HEK293 (cell line): ENCODE measurements around the gene FNDC5.

Source experiments
- CTCF ChIA-PET: fragments of 350-600 bp; formaldehyde crosslinking; extraction: SDS; loops from one replicate; lab custom pipeline; 2021; ENCODE audit warnings: antibody characterized with exemption; lab: Yijun Ruan, JAX
- POLR2A ChIA-PET: fragments of 300-600 bp; formaldehyde crosslinking; extraction: SDS; loops from one replicate; lab custom pipeline; 2020; ENCODE audit warnings: antibody characterized with exemption, inconsistent platforms; lab: Yijun Ruan, JAX
- H3K27ac ChIP-seq: fragments of 200-500 bp; sonication (Bioruptor generic); 2 replicates; pipeline ENCODE4 v1.5.1; 2014; ENCODE audit warnings: low read depth, low read length, control low read depth, inconsistent platforms; ENCODE audit errors: extremely low read depth
- H3K36me3 ChIP-seq, 2 experiments: fragments of 200-500 bp in 1 of 2; sonication (Bioruptor generic) in 1 of 2; 1 replicate in 1 of 2; 2 replicates in 1 of 2; pipeline ENCODE4 v1.5.1; 2014 to 2017; ENCODE audit warnings: inconsistent platforms in 2 of 2, low read length in 2 of 2; ENCODE audit not compliant: control insufficient read depth in 2 of 2, insufficient read depth in 1 of 2
- H3K4me1 ChIP-seq: fragments of 200-500 bp; sonication (Bioruptor generic); 2 replicates; pipeline ENCODE4 v1.5.1; 2014; ENCODE audit warnings: mild to moderate bottlenecking, low read length, inconsistent platforms; ENCODE audit not compliant: control insufficient read depth, insufficient read depth
- H3K4me3 ChIP-seq: 2 replicates; pipeline ENCODE4 v1.5.1; 2011; ENCODE audit warnings: low read depth, mild to moderate bottlenecking, control low read depth, low read length, moderate library complexity
- H3K9me3 ChIP-seq: fragments of 200-500 bp; sonication (Bioruptor generic); 2 replicates; pipeline ENCODE4 v1.5.1; 2014; ENCODE audit warnings: low read depth, low read length, inconsistent platforms; ENCODE audit not compliant: control insufficient read depth, insufficient read depth
- BCL11A ChIP-seq: fragments of 450-650 bp; formaldehyde crosslinking; IDR thresholded peaks from 2 replicates; pipeline ENCODE4 v1.5.1; 2016; ENCODE audit warnings: low read depth, missing biosample characterization, missing genetic modification characterization
- BCL11B ChIP-seq: fragments of 450-650 bp; formaldehyde crosslinking; IDR thresholded peaks from 2 replicates; pipeline ENCODE4 v1.5.1; 2016; ENCODE audit warnings: low read depth, missing biosample characterization, missing genetic modification characterization
- EGR2 ChIP-seq: fragments of 450-650 bp; formaldehyde crosslinking; IDR thresholded peaks from 2 replicates; pipeline ENCODE4 v1.5.1; 2016; ENCODE audit warnings: low read depth, missing biosample characterization, missing genetic modification characterization
- GLIS2 ChIP-seq: fragments of 450-650 bp; formaldehyde crosslinking; IDR thresholded peaks from 2 replicates; pipeline ENCODE4 v1.5.1; 2016; ENCODE audit warnings: missing biosample characterization, missing genetic modification characterization
- KLF9 ChIP-seq: fragments of 450-650 bp; formaldehyde crosslinking; IDR thresholded peaks from 2 replicates; pipeline ENCODE4 v1.5.1; 2016; ENCODE audit warnings: missing biosample characterization, missing genetic modification characterization, low read depth
- MZF1 ChIP-seq: fragments of 450-650 bp; formaldehyde crosslinking; IDR thresholded peaks from 2 replicates; pipeline ENCODE4 v1.5.1; 2017; ENCODE audit warnings: missing biosample characterization, missing genetic modification characterization, borderline replicate concordance
- ZBTB11 ChIP-seq: fragments of 450-650 bp; formaldehyde crosslinking; conservative IDR thresholded peaks from 2 replicates; pipeline ENCODE4 v1.5.1; 2016; ENCODE audit warnings: low read depth, missing biosample characterization, missing genetic modification characterization
- ZBTB21 ChIP-seq: fragments of 450-650 bp; formaldehyde crosslinking; IDR thresholded peaks from 2 replicates; pipeline ENCODE4 v1.5.1; 2017; ENCODE audit warnings: missing biosample characterization, missing genetic modification characterization
- ZBTB26 ChIP-seq: fragments of 450-650 bp; formaldehyde crosslinking; optimal IDR thresholded peaks from 2 replicates; pipeline ENCODE3; 2016; ENCODE audit warnings: missing biosample characterization, mild to moderate bottlenecking, missing genetic modification characterization
- ZBTB48 ChIP-seq: fragments of 450-650 bp; formaldehyde crosslinking; IDR thresholded peaks from 2 replicates; pipeline ENCODE4 v1.5.1; 2016; ENCODE audit warnings: missing biosample characterization, missing genetic modification characterization
- ZFHX2 ChIP-seq: fragments of 450-650 bp; formaldehyde crosslinking; conservative IDR thresholded peaks from 2 replicates; pipeline ENCODE4 v1.5.1; 2016; ENCODE audit warnings: missing biosample characterization, missing genetic modification characterization
- ZFP41 ChIP-seq: fragments of 450-650 bp; formaldehyde crosslinking; IDR thresholded peaks from 2 replicates; pipeline ENCODE4 v1.5.1; 2016; ENCODE audit warnings: missing biosample characterization, missing genetic modification characterization, borderline replicate concordance
- ZFP69B ChIP-seq: fragments of 450-650 bp; formaldehyde crosslinking; IDR thresholded peaks from 2 replicates; pipeline ENCODE4 v1.5.1; 2016; ENCODE audit warnings: missing biosample characterization, missing genetic modification characterization
- ZIC2 ChIP-seq: fragments of 450-650 bp; formaldehyde crosslinking; IDR thresholded peaks from 2 replicates; pipeline ENCODE4 v1.5.1; 2016; ENCODE audit warnings: missing biosample characterization, missing genetic modification characterization
- ZNF10 ChIP-seq: fragments of 450-650 bp; formaldehyde crosslinking; IDR thresholded peaks from 2 replicates; pipeline ENCODE4 v1.5.1; 2017; ENCODE audit warnings: missing biosample characterization, missing genetic modification characterization
- ZNF175 ChIP-seq: fragments of 450-650 bp; formaldehyde crosslinking; IDR thresholded peaks from 2 replicates; pipeline ENCODE4 v1.5.1; 2016; ENCODE audit warnings: missing biosample characterization, missing genetic modification characterization
- ZNF23 ChIP-seq: fragments of 450-650 bp; formaldehyde crosslinking; IDR thresholded peaks from 2 replicates; pipeline ENCODE4 v1.5.1; 2016; ENCODE audit warnings: missing biosample characterization, missing genetic modification characterization, borderline replicate concordance
- ZNF324 ChIP-seq: fragments of 450-650 bp; formaldehyde crosslinking; IDR thresholded peaks from 2 replicates; pipeline ENCODE4 v1.5.1; 2016; ENCODE audit warnings: missing biosample characterization, missing genetic modification characterization
- ZNF394 ChIP-seq: fragments of 450-650 bp; formaldehyde crosslinking; IDR thresholded peaks from 2 replicates; pipeline ENCODE4 v1.5.1; 2016; ENCODE audit warnings: missing biosample characterization, missing genetic modification characterization, mild to moderate bottlenecking, moderate library complexity, borderline replicate concordance
- ZNF426 ChIP-seq: fragments of 450-650 bp; formaldehyde crosslinking; IDR thresholded peaks from 2 replicates; pipeline ENCODE4 v1.5.1; 2017; ENCODE audit warnings: missing biosample characterization, missing genetic modification characterization, mild to moderate bottlenecking, inconsistent platforms, moderate library complexity
- ZNF561 ChIP-seq: fragments of 450-650 bp; IDR thresholded peaks from 2 replicates; pipeline ENCODE4 v1.5.1; 2018; ENCODE audit warnings: missing biosample characterization, missing genetic modification characterization, borderline replicate concordance
- ZNF624 ChIP-seq: fragments of 450-650 bp; formaldehyde crosslinking; IDR thresholded peaks from 2 replicates; pipeline ENCODE4 v1.5.1; 2017; ENCODE audit warnings: missing biosample characterization, missing genetic modification characterization
- TF ChIP-seq, protein P1 (sequence below): fragments of 450-650 bp; formaldehyde crosslinking; IDR thresholded peaks from 2 replicates; pipeline ENCODE4 v1.5.1; 2016; ENCODE audit warnings: missing biosample characterization, missing genetic modification characterization

The FNDC5 gene

GRCh38 chr1:32887623-32888022, 16.9 kb upstream of the FNDC5 start:
- POLR2A ChIA-PET, result no interaction called here
- CTCF ChIA-PET, result interaction anchor here (0.7 to 1.7 kb wide), 4 partner anchors 21 to 212 kb away, joined by 3 read pairs; no protein-coding TSS in a partner anchor
- no peaks in the 10 kb centered on the region for H3K9me3 ChIP-seq
- H3K36me3 ChIP-seq, result no peaks in the 10 kb centered on the region
- H3K4me1 ChIP-seq, result no peaks in the 10 kb centered on the region
- H3K27ac ChIP-seq, result no peak overlapping the region
- no peak overlapping the region for H3K4me3 ChIP-seq
- TF ChIP-seq ZNF23, result no peak
- peak; percentile 73 for TF ChIP-seq ZFHX2 (tag by site-specific recombination)
- TF ChIP-seq EGR2 (tag by site-specific recombination), result peak; percentile 61
- TF ChIP-seq, all 188 proteins: peak for 2

GRCh38 chr1:32886828-32887414, 16.2 kb upstream of the FNDC5 start:
- ChIA-PET POLR2A (interaction anchor here (1.0 kb wide), 1 partner anchor 10 kb away, joined by 3 read pairs; no protein-coding TSS in a partner anchor), CTCF (interaction anchor here (0.6 to 3.3 kb wide), 19 partner anchors 8 to 1280 kb away, joined by 3 to 22 read pairs (median 3); no protein-coding TSS in a partner anchor)
- H3K4me3 ChIP-seq, result no peak overlapping the region
- no peaks in the 10 kb centered on the region for H3K9me3 ChIP-seq
- H3K36me3 ChIP-seq, result no peaks in the 10 kb centered on the region
- no peak overlapping the region for H3K27ac ChIP-seq
- H3K4me1 ChIP-seq, result no peaks in the 10 kb centered on the region
- no peak for TF ChIP-seq ZNF624 (tag by site-specific recombination)
- TF ChIP-seq MZF1, result no peak
- TF ChIP-seq BCL11B (tag by site-specific recombination), result no peak
- TF ChIP-seq KLF9 (tag by site-specific recombination), result no peak
- no peak for TF ChIP-seq ZNF426
- 0 out of 2 replicates have a peak, but pooled peaks have one; percentile 2 for TF ChIP-seq ZBTB48 (tag by site-specific recombination)
- no peak for TF ChIP-seq ZFP41 (tag by site-specific recombination)
- no peak for TF ChIP-seq ZNF324 (tag by site-specific recombination)
- TF ChIP-seq BCL11A (tag by site-specific recombination), result no peak
- TF ChIP-seq ZBTB26 (tag by site-specific recombination), result peak; percentile 17
- TF ChIP-seq ZNF175 (tag by site-specific recombination), result no peak
- TF ChIP-seq ZIC2 (tag by site-specific recombination), result 0 out of 2 replicates have a peak, but pooled peaks have one; percentile 3
- TF ChIP-seq, protein P1, sequence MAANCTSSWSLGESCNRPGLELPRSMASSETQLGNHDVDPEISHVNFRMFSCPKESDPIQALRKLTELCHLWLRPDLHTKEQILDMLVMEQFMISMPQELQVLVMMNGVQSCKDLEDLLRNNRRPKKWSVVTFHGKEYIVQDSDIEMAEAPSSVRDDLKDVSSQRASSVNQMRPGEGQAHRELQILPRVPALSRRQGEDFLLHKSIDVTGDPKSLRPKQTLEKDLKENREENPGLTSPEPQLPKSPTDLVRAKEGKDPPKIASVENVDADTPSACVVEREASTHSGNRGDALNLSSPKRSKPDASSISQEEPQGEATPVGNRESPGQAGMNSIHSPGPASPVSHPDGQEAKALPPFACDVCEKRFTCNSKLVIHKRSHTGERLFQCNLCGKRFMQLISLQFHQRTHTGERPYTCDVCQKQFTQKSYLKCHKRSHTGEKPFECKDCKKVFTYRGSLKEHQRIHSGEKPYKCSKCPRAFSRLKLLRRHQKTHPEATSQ (tag by site-specific recombination), result no peak
- TF ChIP-seq ZBTB11 (tag by site-specific recombination), result no peak
- TF ChIP-seq ZNF561 (tag by site-specific recombination), result 0 out of 2 replicates have a peak, but pooled peaks have one; percentile 2
- no peak for TF ChIP-seq ZBTB21 (tag by site-specific recombination)
- no peak for TF ChIP-seq ZFP69B
- TF ChIP-seq ZNF10, result no peak
- peak; percentile 15 for TF ChIP-seq GLIS2 (tag by site-specific recombination)
- 0 out of 2 replicates have a peak, but pooled peaks have one; percentile 5 for TF ChIP-seq ZNF394 (tag by site-specific recombination)
